GM12872 (cell line): ENCODE results near the gene RBM17.

Source experiments
- TF ChIP-seq, protein P1 (sequence below): IDR thresholded peaks from 3 replicates; pipeline ENCODE4 v1.5.1; 2011; ENCODE audit warnings: low read depth, mild to moderate bottlenecking, low read length, moderate library complexity; ENCODE audit not compliant: insufficient read depth

The RBM17 gene

DNA sequence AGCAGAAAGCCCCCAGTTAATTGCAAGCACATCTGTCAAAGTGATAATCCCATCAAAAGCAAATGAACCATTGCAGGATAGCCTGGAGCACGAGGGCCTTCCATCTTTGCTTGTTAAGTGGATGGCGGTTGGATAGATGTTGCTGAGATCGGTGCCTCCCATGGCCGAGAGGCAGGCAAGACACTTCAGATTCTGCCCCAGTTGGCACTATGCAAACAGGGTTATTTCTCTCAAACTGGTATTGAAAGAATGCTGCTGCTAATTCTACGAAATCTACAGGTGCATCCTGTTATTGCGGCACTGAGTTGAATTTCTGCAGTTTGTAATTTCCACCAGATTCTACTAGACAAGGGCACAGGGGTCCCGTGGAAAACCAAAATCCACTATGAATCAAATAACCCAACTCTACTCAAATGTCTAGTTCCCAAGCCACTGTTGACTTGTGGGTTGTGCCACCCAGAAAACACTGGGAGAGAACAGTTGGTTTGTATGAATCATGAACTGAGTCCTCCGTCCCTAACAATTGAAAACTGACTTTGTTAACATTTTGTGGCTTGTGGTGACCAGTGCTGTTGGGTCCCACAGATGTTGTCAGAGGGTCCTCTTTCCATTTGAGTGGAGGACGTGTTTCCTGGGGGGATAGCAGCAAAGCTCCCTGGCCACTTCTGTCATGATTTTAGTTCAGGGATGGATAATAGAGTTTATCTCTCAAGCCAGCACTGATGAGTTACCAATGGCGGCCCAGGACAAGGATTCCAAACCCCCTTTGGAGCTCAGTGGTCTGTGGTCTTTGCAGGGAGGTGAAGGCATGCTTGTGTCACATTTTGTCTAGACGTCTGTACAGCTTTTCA lies 19.5 kb upstream of the RBM17 start:
- TF ChIP-seq, protein P1, sequence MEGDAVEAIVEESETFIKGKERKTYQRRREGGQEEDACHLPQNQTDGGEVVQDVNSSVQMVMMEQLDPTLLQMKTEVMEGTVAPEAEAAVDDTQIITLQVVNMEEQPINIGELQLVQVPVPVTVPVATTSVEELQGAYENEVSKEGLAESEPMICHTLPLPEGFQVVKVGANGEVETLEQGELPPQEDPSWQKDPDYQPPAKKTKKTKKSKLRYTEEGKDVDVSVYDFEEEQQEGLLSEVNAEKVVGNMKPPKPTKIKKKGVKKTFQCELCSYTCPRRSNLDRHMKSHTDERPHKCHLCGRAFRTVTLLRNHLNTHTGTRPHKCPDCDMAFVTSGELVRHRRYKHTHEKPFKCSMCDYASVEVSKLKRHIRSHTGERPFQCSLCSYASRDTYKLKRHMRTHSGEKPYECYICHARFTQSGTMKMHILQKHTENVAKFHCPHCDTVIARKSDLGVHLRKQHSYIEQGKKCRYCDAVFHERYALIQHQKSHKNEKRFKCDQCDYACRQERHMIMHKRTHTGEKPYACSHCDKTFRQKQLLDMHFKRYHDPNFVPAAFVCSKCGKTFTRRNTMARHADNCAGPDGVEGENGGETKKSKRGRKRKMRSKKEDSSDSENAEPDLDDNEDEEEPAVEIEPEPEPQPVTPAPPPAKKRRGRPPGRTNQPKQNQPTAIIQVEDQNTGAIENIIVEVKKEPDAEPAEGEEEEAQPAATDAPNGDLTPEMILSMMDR: no peak

DNA sequence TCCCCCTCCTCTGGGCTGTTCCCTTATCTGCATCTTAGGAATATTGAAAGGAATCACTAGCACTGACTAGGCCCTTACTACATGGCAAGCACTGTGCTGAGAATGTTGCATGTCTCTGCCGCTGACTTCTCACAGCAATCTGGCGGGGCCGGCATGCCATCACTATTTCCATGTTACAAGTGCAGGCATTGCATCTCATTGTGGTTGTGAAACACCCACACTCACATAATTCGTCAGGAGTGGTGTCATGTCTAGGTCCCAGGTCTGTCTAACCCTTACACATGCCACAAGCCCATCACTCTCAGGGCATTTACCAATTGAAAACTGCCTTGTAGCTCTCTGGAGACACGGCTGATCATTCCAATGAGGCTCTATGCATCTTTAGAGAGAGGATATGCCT lies 18.2 kb upstream of the RBM17 start:
- TF ChIP-seq, protein P1: no peak

DNA sequence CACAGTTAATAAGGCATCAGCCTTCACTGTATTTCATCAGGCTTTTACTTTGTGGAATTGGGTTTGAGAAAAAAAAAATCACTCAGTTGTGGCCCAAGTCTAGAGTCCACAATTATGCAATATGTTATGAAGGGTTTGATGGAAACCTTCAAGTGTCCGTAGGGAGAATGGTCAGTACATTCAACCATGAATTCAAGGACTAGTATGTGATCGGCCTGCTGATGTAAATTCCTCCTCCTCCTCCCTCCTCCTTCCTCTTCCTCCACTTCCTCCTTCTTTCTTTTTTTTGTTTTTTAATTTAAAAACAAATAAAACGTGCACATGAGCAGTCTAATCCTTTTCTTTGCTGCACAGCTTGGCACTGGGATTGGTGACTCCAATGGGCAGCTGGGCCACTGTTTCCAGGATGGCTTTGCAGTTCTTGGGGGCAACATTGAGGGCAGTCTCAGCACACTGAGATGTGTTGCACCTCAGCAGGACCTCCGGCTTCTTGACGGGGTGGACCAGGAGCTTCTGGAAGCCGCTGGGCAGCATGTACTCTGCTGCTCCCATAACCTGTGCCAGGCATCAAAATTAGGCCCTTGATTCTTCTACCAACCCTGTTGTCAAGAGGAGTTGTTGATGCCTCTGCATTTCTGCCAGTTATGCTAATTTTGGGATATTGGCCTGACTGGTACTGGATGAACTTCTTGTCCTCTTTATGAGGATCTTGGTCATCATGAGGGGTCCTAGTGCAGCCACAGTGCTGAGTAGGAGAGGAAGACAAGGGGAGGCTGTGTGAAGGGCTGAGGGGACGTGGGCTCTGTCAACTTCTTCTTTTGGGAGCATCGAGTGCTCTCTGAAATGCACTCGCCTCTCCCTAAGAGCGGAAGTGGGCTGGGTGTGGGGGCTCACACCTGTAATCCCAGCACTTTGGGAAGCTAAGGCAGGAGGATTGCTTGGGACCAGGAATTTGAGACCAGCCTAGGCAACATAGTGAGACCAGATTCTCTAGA lies 17.4 kb upstream of the RBM17 start:
- TF ChIP-seq, protein P1: no peak

DNA sequence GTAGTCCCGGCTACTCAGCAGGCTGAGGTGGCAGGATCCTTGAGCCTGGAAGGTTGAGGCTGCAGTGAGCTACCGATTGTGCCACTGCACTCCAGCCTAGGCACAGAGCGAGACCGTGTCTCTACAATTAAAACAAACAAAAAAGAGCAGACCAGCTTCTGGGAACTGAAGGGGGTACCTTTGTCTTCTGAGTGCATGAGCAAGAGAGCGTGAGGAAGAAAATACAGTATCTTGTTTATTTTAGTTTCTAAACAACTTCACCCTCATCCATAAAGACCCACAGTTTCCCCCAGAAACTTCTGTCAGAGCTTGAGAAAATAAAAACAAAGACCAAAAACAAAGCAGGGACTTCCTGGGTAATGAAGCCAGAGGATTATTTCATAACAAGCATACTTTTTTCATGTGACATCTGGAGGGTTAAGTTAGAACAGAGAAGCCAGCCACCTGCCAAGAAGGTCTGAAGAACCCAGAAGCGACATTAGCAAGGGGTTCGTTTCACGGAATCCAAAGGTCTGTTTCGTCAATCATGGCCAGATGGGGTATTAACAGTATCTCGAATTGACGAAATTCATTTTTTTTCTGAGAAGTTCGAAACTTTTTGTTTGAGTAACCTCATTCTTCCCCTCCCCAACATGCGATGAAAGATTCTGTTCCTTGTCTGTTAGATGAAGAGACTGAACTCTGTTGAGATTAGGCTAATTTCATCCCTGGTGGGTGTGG lies 16.5 kb upstream of the RBM17 start:
- TF ChIP-seq, protein P1: no peak

DNA sequence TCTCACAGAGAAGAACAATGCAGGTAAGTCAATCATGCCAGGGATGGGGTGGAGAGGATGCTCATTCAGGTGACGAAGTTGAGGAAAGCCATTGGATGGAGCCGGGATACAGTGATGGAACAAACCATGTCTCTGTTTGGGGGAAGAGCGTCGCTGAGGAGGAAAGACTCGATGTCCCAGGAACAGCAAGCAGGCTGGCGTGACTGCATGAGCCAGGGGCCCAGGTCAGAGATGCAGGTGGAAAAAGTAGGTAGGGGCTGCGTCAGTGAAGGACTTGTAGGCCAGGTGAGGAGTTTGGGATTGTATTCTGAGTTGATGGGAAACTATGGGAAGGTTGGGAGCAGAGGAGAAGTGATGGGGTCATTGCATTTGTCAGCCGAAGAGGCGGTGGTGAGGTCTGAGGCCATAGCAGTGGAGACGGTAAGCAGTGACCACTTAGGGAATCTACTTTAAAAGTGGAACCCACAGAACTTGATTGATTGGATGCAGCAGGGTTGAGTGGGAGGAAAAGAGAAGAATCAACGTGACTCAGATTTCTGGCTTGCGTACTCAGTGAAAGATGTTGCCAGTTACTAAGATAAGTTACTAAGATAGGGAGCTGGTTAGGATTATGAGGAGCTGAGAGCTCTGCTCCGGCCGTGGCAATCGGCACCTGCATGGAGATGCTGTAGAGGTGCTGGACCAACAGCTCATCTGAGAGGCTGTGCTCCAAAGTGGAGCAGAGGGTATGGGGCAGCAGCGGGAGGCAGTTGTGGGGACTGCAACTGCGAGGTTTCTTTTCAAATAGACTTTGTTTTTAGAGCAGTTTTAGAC lies 14.1 kb upstream of the RBM17 start:
- TF ChIP-seq, protein P1: no peak

DNA sequence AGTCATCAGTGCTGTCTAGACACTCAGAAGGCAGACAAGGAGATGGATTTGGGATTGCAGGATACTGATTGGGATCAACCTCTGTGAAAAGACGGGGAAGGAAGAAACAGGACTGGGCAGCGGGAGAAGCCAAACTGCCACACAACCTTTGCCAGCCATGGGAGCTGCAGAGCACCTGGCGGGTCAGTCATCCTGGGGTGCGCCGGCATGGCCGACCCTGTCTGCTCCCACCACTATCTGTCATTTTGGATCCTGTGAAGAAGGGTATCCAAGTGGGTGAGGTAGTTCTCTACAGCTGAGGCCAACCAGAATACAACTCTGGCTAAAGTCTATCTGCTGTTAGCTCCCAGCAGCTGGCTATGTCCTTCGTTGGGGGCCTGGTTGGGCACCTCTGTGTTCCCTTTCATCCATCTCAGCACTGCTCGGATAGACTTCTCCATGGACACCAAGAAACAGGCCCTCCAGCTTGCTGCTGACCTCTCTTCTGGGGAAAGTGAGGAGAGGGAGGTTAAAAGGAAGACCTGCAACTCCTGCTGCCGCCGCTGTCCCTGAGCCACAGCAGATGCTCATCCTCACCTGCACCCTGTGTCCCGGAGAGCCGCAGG lies 11.7 kb upstream of the RBM17 start:
- TF ChIP-seq, protein P1: no peak
